Measurements from ENCODE around the gene SLC8A1.

The SLC8A1 gene

DNA sequence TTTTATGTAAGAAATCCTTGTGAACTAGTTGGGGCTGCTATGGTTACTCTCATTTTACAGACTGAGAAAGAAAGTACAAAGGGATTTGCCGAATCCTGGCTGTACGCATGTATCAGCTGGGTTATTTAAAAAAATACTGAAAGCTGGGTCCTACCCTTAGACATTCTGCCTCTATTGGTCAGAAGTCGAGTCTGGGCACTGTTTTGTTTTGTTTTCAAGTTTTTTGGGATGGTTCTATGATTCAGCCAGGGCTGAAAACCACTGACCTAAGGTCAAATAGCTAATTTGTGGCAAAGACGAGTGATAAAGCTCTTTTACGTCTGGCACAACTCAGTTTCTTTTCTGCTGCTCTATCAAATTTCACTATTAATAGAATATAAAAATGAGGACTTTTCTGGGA lies 5.9 kb upstream of the SLC8A1 start:
- no peak for DNase-seq

GRCh38 chr2:40457366-40457765 lies 5.5 kb upstream of the SLC8A1 start:
- no peak for DNase-seq

- DNase-seq: no peak
Observed at GRCh38 chr2:40456926-40457325, 5.0 kb upstream of the SLC8A1 start.

DNA sequence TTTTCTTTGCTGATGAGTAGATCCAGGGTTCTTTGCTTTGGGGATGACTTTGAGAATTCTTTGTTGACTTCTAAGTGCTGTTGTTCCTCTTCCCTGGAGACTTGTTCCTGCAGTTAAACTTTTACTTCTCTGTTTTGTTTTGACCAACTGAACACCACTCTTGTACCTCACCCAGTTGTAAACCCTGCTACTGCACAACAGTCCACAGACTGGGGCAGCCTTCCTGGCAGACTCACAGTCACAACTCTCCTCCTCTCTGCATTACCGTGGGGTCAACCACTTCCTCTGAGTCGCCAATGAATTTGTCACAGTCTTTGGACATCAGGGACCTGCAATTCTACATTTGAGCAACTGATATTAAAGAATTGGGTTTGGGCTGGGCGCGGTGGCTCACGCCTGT lies 3.8 kb upstream of the SLC8A1 start:
- DNase-seq: peak; percentile 59

- DNase-seq: no peak
Observed at GRCh38 chr2:40454321-40454720, 2.4 kb upstream of the SLC8A1 start.

GRCh38 chr2:40452786-40453185 lies 896 bp upstream of the SLC8A1 start:
- DNase-seq: no peak

DNA sequence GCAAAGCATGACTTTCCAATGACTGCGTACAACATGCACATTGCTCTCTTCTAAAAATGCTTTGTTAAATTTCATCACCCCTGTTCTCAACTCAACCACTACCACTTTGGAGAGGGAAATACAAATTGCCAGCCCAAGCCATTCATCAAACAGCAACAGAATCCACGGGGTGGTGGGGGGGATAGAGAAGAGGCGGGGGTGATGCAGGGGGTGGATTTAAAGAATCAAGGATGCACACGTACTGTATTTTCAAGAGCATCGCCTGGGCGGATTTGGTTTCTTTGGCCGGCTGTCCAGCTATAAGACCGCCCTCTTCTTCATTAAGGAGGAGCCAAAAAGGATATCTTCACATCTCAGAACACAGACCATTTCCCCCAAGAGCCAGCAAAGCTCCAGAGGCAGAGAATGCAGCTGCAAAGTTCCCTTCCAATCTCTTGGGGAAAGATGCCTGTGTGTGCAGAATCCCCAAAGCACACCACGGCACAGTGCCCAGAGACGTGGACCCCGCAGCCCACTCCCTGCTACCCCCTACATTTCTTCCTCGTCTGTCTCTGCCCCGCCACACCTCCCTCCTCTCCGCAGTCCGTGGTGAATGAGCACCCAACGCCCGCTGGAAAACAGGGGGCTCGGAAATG lies 977 bp downstream of the SLC8A1 start:
- DNase-seq: no peak

DNA sequence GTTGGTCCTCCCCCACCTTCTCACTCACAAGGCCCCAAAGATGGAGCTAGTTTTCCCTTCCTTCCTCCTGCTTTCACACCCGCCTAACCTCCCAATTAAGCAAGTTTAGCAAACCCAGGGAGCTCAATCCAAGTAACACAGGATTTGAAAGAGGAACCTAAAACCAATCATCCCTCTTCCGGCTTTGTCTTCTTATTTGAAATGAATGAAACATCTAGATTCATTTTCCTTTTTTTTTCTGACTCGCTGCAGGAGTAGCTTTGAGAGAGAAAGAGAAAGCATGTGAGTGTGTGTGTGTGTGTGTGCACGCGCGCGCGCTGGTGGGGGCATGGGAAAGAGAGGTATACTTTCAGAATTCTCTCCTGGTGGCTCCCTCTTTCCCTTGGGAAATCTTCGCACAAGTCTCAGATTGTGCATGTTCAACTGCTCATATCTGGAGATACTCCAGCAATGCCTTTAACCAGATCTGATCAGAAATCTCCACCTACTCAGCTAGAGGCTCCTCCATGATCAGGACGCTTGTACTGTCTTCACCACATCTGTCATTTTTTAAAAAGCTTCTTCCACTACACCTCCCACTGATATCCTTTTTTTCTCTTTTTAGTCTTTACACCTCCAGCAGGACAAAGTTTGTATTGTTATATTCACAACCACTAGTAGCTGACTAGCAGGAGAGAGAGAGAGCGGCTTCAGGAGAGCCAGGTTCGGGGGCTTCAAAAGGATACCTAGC lies 1.7 kb downstream of the SLC8A1 start:
- peak; percentile 68 for DNase-seq

GRCh38 chr2:40448476-40449079 lies 3.3 kb downstream of the SLC8A1 start:
- no peak for DNase-seq

DNA sequence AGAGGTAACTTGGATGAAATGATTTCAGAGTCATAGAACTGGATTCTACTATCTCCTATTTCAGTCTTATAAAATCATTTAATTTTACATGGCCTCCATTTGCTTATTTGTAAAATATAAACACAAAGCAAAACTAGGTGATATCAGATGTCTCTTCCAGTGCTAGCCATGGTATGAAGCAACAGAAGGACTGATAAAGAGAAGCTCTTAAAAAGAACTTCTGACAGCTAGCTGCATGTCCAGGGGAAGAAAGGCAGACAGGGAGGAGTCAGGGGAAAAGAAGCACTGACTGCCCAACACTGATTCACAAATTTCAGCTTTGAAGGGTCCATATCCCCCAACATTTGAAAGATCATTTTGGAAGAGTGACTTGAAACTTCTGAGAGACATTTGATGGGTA lies 6.4 kb downstream of the SLC8A1 start:
- DNase-seq: no peak

DNA sequence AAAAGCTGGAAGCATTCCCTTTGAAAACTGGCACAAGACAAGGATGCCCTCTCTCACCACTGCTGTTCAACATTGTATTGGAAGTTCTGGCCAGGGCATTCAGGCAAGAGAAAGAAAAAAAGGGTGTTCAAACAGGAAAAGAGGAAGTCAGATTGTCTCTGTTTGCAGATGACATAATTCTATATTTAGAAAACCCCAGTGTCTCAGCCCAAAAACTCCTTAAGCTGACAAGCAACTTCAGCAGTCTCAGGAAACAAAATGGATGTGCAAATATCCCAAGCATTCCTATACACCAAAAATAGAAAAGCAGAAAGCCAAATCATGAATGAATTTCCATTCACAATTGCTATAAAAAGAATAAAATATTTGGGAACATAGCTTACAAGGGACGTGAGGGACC lies 11.1 kb downstream of the SLC8A1 start:
- DNase-seq: no peak

DNA sequence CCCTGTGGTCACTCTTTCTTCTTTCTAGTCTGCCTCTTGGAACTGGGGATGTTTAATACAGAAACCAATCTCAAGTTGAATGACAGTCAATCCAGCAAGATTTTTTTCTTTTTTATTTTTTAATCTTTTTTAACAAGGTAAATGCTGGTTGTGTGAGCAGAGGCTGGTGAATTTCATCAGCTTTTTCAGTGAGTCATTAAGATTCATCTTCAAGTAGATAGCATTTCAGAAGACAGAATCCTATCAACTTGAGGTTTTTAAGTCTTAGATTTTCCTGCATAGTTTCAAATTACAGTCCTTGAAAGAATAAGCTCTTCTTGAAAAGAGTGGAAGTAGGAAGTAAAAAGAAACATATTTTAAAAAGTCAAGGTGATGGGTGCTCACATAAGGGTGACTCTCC lies 12.4 kb downstream of the SLC8A1 start:
- DNase-seq: no peak

GRCh38 chr2:40436093-40436475 lies 15.8 kb downstream of the SLC8A1 start:
- no peak for DNase-seq

DNA sequence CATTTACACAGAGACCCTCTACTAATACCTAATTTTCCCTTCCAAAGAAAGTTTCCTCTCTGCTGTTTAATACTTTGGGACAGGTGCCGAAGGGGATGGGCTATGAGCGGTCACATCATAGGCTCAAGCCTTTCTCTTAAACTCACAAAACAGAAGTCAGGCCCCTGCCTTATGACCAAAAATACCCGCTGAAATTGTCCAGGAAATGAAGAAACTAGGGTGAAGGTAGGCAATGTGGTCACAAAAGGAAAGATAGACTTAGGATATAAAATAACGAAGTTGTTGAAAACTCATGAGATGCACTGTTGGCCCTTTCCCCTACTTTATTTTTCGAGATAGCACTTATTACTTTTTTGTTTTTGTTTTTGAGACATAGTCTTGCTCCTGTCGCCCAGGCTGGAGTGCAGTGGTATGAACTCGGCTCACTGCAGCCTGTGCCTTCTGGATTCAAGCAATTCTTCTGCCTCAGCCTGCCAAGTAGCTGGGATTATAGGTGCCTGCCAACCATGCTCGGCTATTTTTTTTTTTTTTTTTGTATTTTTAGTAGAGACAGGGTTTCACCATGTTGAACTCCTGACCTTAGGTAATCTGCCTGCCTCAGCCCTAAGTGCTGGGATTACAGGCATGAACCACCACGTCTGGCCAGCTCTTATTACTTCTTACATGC lies 16.3 kb downstream of the SLC8A1 start:
- DNase-seq: no peak

- no peak for DNase-seq
Observed at GRCh38 chr2:40434731-40435271, 17.1 kb downstream of the SLC8A1 start.

DNA sequence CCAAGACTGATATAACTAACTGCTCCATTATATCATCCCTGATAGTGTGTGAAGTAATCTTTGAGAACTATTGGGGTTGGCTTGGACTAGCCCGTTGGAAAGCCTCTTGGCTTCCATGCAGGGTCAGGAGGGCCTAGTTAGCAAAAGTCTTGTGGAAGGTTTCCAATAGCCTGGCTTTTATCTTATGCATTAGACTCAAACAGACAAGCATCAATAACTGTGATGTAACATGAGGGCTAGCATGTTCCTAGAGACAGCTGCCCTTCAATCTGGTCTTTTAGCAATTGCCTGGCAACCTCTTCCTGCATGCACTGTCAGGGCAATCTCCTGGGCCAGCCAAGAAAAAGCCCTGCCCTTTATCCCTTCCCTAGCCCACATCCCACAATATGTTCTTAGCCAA lies 18.2 kb downstream of the SLC8A1 start:
- DNase-seq: no peak

DNA sequence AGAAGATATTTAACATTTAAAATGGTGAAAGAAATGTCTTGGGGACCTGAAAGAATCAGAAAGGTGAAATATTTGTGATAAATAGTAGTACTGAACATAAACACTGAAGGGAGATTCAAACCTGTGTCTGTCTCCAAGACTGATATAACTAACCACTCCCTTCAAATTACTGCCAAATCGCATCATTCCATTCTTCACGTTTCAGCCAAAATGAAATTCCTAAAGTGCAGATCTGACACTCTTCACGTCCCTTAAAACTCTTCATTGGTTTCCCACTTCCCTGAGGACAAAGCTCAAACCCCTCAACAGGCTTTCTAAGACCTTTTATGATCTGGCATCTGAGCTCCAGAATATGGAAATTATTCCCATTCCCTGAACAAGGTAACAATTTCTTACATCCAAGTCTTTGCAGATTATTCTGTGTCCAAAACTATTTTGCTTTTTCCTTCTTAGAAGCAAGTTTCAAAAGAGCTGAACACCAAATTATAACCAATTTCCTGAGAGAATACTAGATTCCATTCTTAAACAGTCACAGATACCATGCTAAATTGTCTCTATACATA lies 18.9 kb downstream of the SLC8A1 start:
- DNase-seq: no peak

DNA sequence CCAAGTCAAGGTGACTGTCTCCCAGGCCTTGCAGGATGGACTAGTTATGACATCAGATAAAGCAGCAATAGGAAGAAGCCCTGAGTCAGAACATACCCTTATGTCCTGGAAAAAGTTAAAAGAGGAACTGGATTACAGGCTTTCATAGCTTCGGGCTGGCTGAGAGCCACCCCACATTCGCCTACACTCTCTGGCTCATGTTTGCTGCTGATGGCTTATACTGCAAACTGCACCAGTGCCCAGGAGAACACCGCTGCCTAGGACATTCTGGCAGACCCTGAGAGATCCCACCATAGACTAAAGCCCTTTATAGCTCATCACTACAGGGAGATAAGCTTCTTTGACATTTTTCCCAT lies 20.3 kb downstream of the SLC8A1 start:
- peak; percentile 59 for DNase-seq

GRCh38 chr2:40430776-40431599 lies 20.9 kb downstream of the SLC8A1 start:
- DNase-seq: no peak

GRCh38 chr2:40428439-40428838 lies 23.5 kb downstream of the SLC8A1 start:
- DNase-seq: no peak

DNA sequence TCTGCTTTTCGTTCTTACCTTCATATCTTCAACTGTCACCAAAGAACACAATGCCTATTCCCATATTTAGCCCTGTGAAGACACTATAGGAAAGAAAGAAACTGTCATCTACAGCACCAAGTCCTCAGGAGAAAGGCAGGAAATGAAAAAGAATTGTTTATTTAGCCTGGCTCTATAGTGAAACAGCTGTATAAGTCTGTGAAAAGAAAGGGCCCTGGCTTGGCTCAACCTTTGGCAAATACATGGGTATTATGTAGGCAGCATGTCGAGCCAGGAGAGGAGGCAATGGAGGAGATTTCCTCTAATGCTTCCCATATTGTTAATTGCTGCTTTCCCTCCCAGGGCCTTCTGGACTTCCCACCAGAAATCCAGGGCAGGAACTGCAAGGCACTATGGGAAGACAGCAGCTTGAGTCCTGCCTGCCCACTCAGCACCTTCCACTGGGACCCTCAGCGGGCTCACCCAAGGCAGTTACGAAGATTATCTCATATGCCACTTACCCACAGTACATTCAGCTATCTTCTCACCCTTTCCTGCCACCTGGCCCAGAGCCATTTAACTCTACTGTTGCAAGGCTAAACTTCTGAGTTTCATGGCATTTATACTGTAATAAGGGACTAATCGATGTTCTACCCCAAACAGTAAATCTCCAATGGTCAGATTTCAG lies 30.1 kb downstream of the SLC8A1 start:
- no peak for DNase-seq

- no peak for DNase-seq
Observed at GRCh38 chr2:40420478-40420877, 31.4 kb downstream of the SLC8A1 start.

All from SIG-M5 (cell line).